Measurements from ENCODE around the gene GPC6. TPM values are rescaled to one million over a fixed set of nuclear protein-coding genes. Genes with fewer than 3 reads are reported as not detected.
A peak's percentile ranks its signal among the peaks of the same experiment; 100 is the strongest.
"Not testable (repeated sequence)": the region's sequence is repeated elsewhere in the genome, so short reads cannot be mapped to it uniquely, and the experiment has no call there.

Gene GPC6
- total RNA-seq, 1 donor from 2014 or later = 8.4 TPM

DNA sequence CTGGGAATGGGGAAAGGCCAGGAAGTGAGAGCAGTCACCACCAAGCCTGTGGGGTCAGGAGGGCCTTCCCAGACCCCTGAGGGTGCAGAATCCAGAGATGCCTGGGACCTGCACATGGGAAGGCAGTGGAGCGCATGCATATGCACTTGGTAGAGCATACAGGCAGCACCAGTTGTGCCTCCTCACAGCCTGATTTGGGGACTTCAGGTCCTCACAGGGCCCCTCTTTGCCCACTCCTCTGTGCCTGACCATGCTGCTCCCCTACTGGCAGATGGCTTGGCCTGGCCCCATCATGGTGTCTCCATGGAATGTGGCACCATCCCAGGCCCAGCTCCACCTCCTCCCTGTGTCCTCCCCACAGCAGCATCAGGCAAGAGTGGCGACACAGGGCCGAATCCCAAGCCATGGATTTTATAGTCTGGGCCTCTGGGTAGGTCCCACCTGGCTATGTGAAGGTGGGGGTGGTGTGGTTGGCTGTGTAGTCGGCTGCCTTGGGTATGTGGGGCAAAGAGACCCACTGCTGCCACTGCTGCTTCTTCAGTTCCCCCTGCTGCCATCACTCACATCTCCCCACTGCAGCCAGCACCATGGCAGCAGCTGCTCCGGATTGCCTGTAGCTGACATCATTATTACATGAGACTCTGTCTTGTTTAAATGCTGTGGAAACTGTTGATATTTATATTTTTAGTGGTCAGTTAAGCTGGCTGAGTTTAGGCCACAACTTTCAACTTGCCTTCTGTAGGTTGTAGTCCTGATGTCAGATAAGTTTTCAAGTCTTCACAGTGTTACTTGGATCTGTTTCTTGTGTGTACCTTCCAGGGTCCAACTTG is 247.0 kb downstream of the GPC6 start:
- no peaks in the 10 kb centered on the region for H3K4me1 ChIP-seq
- TF ChIP-seq, protein P1, sequence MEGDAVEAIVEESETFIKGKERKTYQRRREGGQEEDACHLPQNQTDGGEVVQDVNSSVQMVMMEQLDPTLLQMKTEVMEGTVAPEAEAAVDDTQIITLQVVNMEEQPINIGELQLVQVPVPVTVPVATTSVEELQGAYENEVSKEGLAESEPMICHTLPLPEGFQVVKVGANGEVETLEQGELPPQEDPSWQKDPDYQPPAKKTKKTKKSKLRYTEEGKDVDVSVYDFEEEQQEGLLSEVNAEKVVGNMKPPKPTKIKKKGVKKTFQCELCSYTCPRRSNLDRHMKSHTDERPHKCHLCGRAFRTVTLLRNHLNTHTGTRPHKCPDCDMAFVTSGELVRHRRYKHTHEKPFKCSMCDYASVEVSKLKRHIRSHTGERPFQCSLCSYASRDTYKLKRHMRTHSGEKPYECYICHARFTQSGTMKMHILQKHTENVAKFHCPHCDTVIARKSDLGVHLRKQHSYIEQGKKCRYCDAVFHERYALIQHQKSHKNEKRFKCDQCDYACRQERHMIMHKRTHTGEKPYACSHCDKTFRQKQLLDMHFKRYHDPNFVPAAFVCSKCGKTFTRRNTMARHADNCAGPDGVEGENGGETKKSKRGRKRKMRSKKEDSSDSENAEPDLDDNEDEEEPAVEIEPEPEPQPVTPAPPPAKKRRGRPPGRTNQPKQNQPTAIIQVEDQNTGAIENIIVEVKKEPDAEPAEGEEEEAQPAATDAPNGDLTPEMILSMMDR (IDR thresholded peaks at IDR 0.05) = no peak
- H3K27me3 ChIP-seq = no peaks in the 10 kb centered on the region
- H3K9me3 ChIP-seq = no peaks in the 10 kb centered on the region
- DNase-seq = no peak
- intact Hi-C loops (cut with DNase I) = no loop called here
- no peak overlapping the region for H3K4me3 ChIP-seq
- H3K27ac ChIP-seq = no peak overlapping the region
- H3K36me3 ChIP-seq = no peaks in the 10 kb centered on the region
- ATAC-seq = peak; percentile 23

DNA sequence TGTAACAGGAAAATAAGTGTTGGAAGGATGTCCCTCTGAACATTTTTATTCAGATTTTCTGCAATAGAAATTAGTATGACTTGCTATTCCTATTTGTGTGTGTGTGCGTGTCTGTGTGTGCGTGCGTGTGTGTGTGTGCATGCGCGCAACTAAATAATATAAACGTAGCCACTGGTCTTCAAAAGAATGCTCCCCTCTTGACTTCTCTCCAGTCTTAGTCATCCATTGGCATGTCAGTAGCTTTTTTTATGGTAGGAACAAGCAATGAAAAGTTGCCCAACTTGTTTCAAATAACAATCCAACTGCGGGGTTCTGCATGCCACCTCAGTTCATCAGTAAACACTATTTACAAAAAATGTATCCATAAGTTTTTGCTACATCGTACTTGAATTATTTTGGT is 249.6 kb downstream of the GPC6 start:
- TF ChIP-seq, protein P1 (IDR thresholded peaks at IDR 0.05) = no peak
- Histone ChIP-seq H3K36me3 (no peaks in the 10 kb centered on the region), H3K4me3 (no peak overlapping the region), H3K4me1 (no peaks in the 10 kb centered on the region), H3K27me3 (no peaks in the 10 kb centered on the region), H3K27ac (no peak overlapping the region), H3K9me3 (no peaks in the 10 kb centered on the region)
- no peak for ATAC-seq
- intact Hi-C loops (cut with DNase I) = no loop called here
- no peak for DNase-seq

DNA sequence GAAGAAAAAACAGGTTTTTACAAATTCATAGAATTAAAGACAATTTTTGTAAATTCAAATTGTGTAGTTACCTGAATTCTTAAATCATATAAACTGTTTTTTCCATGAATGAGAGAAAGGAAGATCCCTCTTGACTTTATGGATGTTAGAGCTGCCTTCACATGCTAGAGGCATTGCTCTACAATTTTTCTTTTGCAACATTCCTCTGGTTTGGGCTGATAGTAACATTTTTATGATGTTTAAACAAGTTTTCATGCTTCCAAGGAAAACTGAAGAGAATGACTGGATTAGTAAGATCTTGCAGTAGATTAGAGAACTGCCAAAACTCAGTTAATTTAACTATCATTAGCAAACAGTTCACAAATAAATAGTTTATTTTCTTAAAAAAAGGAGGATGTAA is 250.6 kb downstream of the GPC6 start:
- Histone ChIP-seq H3K36me3 (no peaks in the 10 kb centered on the region), H3K9me3 (no peaks in the 10 kb centered on the region), H3K27ac (no peak overlapping the region), H3K4me3 (no peak overlapping the region), H3K27me3 (no peaks in the 10 kb centered on the region), H3K4me1 (no peaks in the 10 kb centered on the region)
- TF ChIP-seq, protein P1 (IDR thresholded peaks at IDR 0.05) = no peak
- intact Hi-C loops (cut with DNase I) = no loop called here
- ATAC-seq (no peak), DNase-seq (no peak)

DNA sequence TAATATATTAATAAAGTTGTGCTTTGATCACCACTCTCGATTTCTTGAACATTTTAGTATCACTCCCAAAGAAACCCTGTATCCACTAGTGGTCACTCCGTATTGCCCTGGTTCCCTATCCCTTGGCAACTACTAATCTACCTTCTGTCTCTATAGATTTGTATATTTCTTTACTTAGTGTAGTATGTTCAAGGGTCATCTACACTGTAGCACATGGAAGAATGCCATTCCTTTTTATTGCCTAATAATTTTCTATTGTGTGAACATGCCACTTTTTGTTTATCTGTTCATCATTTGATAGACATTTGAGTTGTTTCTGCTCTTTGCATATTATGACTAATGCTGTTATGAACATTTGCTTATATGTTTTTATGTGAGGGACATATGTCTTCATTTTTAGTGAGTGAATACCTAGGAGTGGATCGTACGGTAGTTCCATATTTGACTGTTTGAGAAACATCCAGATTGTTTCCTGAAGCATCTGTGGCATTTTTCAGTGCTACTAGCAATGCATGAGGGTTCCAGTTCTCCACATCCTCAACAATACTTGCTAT is 254.0 kb downstream of the GPC6 start:
- intact Hi-C loops (cut with DNase I) = no loop called here
- DNase-seq = no peak
- H3K27me3 ChIP-seq = no peaks in the 10 kb centered on the region
- no peak overlapping the region for H3K4me3 ChIP-seq
- ATAC-seq = no peak
- H3K9me3 ChIP-seq = no peaks in the 10 kb centered on the region
- no peaks in the 10 kb centered on the region for H3K36me3 ChIP-seq
- no peak overlapping the region for H3K27ac ChIP-seq
- no peaks in the 10 kb centered on the region for H3K4me1 ChIP-seq
- TF ChIP-seq, protein P1 (IDR thresholded peaks at IDR 0.05) = no peak

DNA sequence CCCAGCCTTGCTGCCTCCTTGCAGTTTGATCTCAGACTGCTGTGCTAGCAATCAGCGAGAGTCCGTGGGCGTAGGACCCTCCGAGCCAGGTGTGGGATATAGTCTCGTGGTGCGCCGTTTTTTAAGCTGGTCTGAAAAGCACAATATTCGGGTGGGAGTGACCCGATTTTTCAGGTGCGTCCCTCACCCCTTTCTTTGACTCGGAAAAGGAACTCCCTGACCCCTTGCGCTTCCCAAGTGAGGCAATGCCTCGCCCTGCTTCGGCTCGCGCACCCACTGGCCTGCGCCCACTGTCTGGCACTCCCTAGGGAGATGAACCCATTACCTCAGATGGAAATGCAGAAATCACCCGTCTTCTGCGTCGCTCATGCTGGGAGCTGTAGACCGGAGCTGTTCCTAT is 269.5 kb downstream of the GPC6 start:
- H3K4me1 ChIP-seq; H3K9me3 ChIP-seq; ATAC-seq; H3K27ac ChIP-seq; H3K4me3 ChIP-seq; intact Hi-C loops (cut with DNase I); DNase-seq; H3K36me3 ChIP-seq; H3K27me3 ChIP-seq: not testable (repeated sequence)

DNA sequence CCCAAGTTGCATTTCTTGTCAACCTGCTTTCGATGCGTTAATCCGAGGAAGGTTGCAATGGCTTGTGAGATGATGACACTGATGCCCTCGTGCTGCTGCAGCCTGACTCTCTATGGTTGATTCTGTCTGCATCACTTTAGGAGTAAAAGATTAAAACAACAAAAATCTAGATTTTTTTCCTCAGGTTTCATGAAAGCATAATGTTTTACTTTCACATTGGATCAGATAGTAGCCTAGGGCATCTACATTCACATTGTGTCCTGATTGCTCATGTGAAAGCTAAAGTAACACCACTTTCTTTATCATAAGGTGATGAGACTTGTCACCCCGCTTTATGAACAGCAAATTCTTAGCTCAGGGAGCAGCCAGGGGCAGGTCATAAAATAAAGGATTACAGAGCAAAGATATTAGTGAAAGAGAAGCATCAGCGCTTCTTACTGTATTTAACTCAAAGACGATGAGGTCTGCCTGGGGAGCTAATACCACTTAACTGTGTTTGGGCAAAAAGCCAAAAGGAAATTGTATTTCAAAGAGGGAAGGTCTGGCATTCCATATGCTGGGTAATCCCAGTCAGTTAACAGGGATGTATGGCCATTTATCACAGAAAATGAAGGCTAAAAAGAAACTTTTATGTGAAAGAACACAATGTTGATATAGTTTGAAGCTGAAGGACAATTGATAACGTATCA is 270.5 kb downstream of the GPC6 start:
- TF ChIP-seq, protein P1 (IDR thresholded peaks at IDR 0.05) = no peak
- DNase-seq = no peak
- no peaks in the 10 kb centered on the region for H3K27me3 ChIP-seq

More for the DNA sequence above, 270.5 kb downstream of the GPC6 start:
- no peak for ATAC-seq
- no peak overlapping the region for H3K4me3 ChIP-seq
- no peaks in the 10 kb centered on the region for H3K4me1 ChIP-seq
- H3K27ac ChIP-seq = no peak overlapping the region
- no peaks in the 10 kb centered on the region for H3K9me3 ChIP-seq
- H3K36me3 ChIP-seq = no peaks in the 10 kb centered on the region
- intact Hi-C loops (cut with DNase I) = no loop called here

Measured in upper lobe of right lung (tissue), 1 donor.